Stomach smooth muscle (tissue), 2 donors: Measurements from ENCODE around the gene MAP7.
A peak's percentile ranks its signal among the peaks of the same experiment; 100 is the strongest.

ENCODE experiments used
- H3K27ac ChIP-seq: one replicate; pipeline ENCODE4 v1.7.0; 2013; ENCODE audit warnings: mild to moderate bottlenecking, low read length, inconsistent platforms
- H3K27me3 ChIP-seq, 2 donors: one replicate each; pipeline ENCODE4 v1.7.0; 2013; ENCODE audit warnings: low read length in 2 of 2; ENCODE audit not compliant: insufficient read depth in 2 of 2, control insufficient read depth in 1 of 2
- H3K36me3 ChIP-seq, 2 donors: one replicate each; pipeline ENCODE4 v1.7.0; 2013; ENCODE audit warnings: low read length in 2 of 2; ENCODE audit not compliant: control insufficient read depth in 2 of 2, insufficient read depth in 2 of 2
- H3K4me1 ChIP-seq: one replicate; pipeline ENCODE4 v1.7.0; 2013; ENCODE audit warnings: low read length; ENCODE audit not compliant: control insufficient read depth, insufficient read depth
- H3K4me3 ChIP-seq, 2 donors: one replicate each; pipeline ENCODE4 v1.7.0; 2013; ENCODE audit warnings: low read length in 2 of 2
- H3K9ac ChIP-seq, 2 donors: one replicate each; pipeline ENCODE4 v1.7.0; 2013; ENCODE audit warnings: low read length in 2 of 2, mild to moderate bottlenecking in 1 of 2
- H3K9me3 ChIP-seq, 2 donors: one replicate each; pipeline ENCODE4 v1.7.0; 2013; ENCODE audit warnings: low read length in 2 of 2; ENCODE audit not compliant: control insufficient read depth in 2 of 2
- donor health status: healthy.
- donor health status: Pancreatic carcinoma.

MAP7 gene

GRCh38 chr6:136361787-136362186 is 188.4 kb downstream of the MAP7 start:
- Histone ChIP-seq H3K4me1 (no peaks in the 10 kb centered on the region), H3K4me3 (no peak overlapping the region), H3K9me3 (no peaks in the 10 kb centered on the region), H3K9ac (no peak overlapping the region), H3K27me3 (no peaks in the 10 kb centered on the region), H3K27ac (no peak overlapping the region), H3K36me3 (no peaks in the 10 kb centered on the region)

DNA sequence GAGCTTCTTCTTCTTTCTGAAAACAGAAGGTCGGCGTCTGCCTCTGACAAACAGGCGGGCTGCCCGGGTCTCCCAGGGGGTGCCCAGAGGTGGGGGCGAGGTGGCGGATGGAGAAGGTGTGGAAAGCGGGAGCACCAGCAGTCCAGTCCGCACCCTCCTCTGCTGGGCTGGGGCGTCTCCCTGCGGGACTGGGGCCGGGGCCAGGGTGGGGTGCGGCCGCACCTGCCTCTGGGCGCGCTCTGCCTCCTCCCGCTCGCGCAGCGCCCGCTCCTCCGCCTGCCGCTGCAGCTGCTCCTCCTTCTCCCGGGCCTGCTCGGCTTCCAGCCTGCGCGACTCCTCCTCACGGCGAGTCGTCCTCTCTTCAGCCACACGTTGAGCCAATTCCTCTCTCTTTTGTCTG is 189.4 kb downstream of the MAP7 start:
- Histone ChIP-seq H3K9me3 (no peaks in the 10 kb centered on the region), H3K27ac (no peak overlapping the region), H3K4me1 (no peaks in the 10 kb centered on the region), H3K36me3 (no peaks in the 10 kb centered on the region), H3K27me3 (no peaks in the 10 kb centered on the region), H3K4me3 (no peak overlapping the region), H3K9ac (no peak overlapping the region)

DNA sequence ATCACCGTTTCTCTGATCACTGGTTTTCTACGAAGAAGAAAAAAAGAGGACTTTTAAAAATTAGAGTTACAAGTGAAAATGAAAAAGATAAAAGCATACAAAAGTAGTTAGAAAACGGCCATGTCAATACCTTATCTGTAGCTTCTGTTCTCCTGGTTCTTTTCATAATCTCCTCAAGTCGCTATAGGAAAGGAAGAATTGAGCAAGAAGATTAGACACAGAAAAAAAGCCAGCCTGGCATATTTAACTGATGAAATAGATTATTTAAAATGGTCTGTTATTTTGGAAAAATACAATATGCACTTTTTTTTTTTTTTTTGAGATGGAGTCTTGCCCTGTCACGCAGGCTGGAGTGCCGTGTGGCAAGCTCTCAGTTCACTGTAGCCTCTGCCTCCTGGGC is 190.4 kb downstream of the MAP7 start:
- H3K9ac ChIP-seq = no peak overlapping the region
- H3K36me3 ChIP-seq = no peaks in the 10 kb centered on the region
- no peak overlapping the region for H3K27ac ChIP-seq
- no peak overlapping the region for H3K4me3 ChIP-seq
- H3K27me3 ChIP-seq = no peaks in the 10 kb centered on the region
- no peaks in the 10 kb centered on the region for H3K9me3 ChIP-seq
- H3K4me1 ChIP-seq = no peaks in the 10 kb centered on the region

GRCh38 chr6:136351518-136352110 is 198.6 kb downstream of the MAP7 start:
- Histone ChIP-seq H3K9ac (peak overlapping the region in 1 of 2 donors; percentile 47), H3K27me3 (no peaks in the 10 kb centered on the region), H3K9me3 (no peaks in the 10 kb centered on the region), H3K4me3 (peak overlapping the region in 1 of 2 donors; percentile 22), H3K4me1 (no peaks in the 10 kb centered on the region), H3K27ac (no peak overlapping the region), H3K36me3 (no peaks in the 10 kb centered on the region)

GRCh38 chr6:136350914-136351313 is 199.3 kb downstream of the MAP7 start:
- Histone ChIP-seq H3K36me3 (no peaks in the 10 kb centered on the region), H3K9ac (no peak overlapping the region), H3K27me3 (no peaks in the 10 kb centered on the region), H3K4me3 (no peak overlapping the region), H3K4me1 (no peaks in the 10 kb centered on the region), H3K9me3 (no peaks in the 10 kb centered on the region), H3K27ac (no peak overlapping the region)

DNA sequence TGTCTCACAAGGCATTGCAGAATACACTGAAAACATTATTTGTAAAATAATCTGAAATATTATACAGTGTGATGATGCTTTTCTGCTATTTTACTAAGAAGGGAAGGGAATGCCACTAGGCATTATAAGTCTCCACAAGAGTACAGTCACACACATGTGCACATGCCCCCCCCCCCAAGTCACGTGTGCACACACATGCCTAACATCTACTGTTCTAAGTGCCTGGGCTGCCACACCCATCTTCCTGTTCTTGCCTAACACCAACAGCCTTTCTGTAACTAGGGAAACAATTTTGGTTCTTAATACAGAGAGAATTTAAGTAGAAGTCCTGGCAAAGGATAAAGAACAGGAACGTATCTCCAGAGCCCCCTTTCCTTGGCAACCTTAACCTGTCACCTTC is 202.4 kb downstream of the MAP7 start:
- Histone ChIP-seq H3K4me1 (no peaks in the 10 kb centered on the region), H3K27me3 (no peaks in the 10 kb centered on the region), H3K36me3 (no peaks in the 10 kb centered on the region), H3K27ac (no peak overlapping the region), H3K4me3 (no peak overlapping the region), H3K9me3 (no peaks in the 10 kb centered on the region), H3K9ac (no peak overlapping the region)

- no peak overlapping the region for H3K9ac ChIP-seq
- H3K36me3 ChIP-seq = no peaks in the 10 kb centered on the region
- H3K27ac ChIP-seq = no peak overlapping the region
- H3K9me3 ChIP-seq = no peaks in the 10 kb centered on the region
- no peaks in the 10 kb centered on the region for H3K4me1 ChIP-seq
- H3K4me3 ChIP-seq = no peak overlapping the region
- H3K27me3 ChIP-seq = no peaks in the 10 kb centered on the region
These were observed 205.1 kb downstream of the MAP7 start for GRCh38 chr6:136345145-136345544.

GRCh38 chr6:136344420-136344819 is 205.8 kb downstream of the MAP7 start:
- no peak overlapping the region for H3K9ac ChIP-seq
- H3K27ac ChIP-seq = no peak overlapping the region
- H3K9me3 ChIP-seq = no peaks in the 10 kb centered on the region
- no peaks in the 10 kb centered on the region for H3K36me3 ChIP-seq
- H3K4me1 ChIP-seq = no peaks in the 10 kb centered on the region
- no peaks in the 10 kb centered on the region for H3K27me3 ChIP-seq
- no peak overlapping the region for H3K4me3 ChIP-seq

- Histone ChIP-seq H3K4me3 (no peak overlapping the region), H3K9me3 (no peaks in the 10 kb centered on the region), H3K36me3 (no peaks in the 10 kb centered on the region), H3K27ac (no peak overlapping the region), H3K27me3 (no peaks in the 10 kb centered on the region), H3K4me1 (no peaks in the 10 kb centered on the region), H3K9ac (no peak overlapping the region)
These were observed 206.5 kb downstream of the MAP7 start for GRCh38 chr6:136343700-136344099.

DNA sequence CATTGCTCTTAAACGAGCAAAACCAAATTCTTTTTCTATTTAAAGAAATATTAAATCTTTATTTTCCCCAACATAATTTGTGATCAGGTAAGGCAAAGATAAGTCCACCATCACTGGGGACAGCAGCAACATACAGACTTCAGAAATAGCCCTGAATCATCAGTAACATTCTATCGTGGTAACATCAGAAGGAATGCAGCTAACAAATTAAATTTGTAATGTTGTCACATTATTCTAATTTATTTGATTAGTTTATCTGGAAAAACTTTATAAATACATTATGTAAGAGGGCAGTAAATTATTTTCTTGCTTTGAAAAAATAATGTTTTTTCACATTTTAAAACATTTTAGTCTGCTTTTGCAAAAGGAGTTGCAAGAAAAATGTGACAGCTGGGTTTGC is 206.9 kb downstream of the MAP7 start:
- no peaks in the 10 kb centered on the region for H3K27me3 ChIP-seq
- H3K9ac ChIP-seq = no peak overlapping the region
- H3K36me3 ChIP-seq = no peaks in the 10 kb centered on the region
- no peak overlapping the region for H3K27ac ChIP-seq
- H3K9me3 ChIP-seq = no peaks in the 10 kb centered on the region
- no peaks in the 10 kb centered on the region for H3K4me1 ChIP-seq
- H3K4me3 ChIP-seq = no peak overlapping the region

DNA sequence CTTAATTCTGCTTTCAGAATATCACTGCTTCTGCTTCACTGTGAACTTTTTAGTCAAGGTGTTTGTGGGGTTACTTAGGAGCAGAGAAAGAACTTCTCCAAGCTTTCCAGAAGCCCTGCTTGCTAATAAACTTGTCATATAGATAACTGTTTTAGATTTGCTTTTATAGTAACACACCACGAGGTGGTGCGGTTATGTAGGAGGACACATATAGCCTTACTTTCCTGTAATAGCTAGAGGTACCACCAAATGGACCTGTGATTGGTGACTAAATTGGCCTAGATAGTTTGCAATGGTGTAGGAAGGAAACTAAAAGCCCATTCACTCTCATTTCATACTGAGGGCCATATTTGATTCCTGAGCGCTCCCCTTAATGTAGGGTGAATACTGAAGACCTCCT is 208.3 kb downstream of the MAP7 start:
- no peak overlapping the region for H3K9ac ChIP-seq
- H3K4me3 ChIP-seq = no peak overlapping the region
- no peaks in the 10 kb centered on the region for H3K9me3 ChIP-seq
- H3K27me3 ChIP-seq = no peaks in the 10 kb centered on the region
- no peak overlapping the region for H3K27ac ChIP-seq
- H3K36me3 ChIP-seq = no peaks in the 10 kb centered on the region
- peaks cover 3% of the 10 kb centered on the region for H3K4me1 ChIP-seq
